SK-N-SH treated with all-trans-retinoic acid at 6 μM for 48 hours (cell line): ENCODE results near the gene SP140L.

Experiments
- ATAC-seq: fragments of 200-7000 bp; cut with Tn5 transposase; 3 replicates; pipeline ENCODE4 v1.9.1; 2020; ENCODE audit warnings: mild to moderate bottlenecking, moderate library complexity
- ARNTL ChIP-seq: fragments of 450-650 bp; formaldehyde crosslinking; IDR thresholded peaks from 2 replicates; pipeline ENCODE4 v1.5.0; 2020; ENCODE audit warnings: low read depth, mild to moderate bottlenecking, moderate library complexity, borderline replicate concordance
- BACH2 ChIP-seq: fragments of 250-450 bp; sonication (Bioruptor Pico); IDR thresholded peaks from 2 replicates; pipeline ENCODE4 v1.9.0; 2021; ENCODE audit warnings: mild to moderate bottlenecking, borderline replicate concordance
- ESRRG ChIP-seq: fragments of 250-450 bp; sonication (Bioruptor Pico); IDR thresholded peaks from 2 replicates; pipeline ENCODE4 v1.6.1; 2021; ENCODE audit warnings: mild to moderate bottlenecking
- GLIS3 ChIP-seq: fragments of 250-450 bp; sonication (Bioruptor Pico); IDR thresholded peaks from 2 replicates; pipeline ENCODE4 v1.5.0; 2020; ENCODE audit warnings: mild to moderate bottlenecking, moderate library complexity
- OSR1 ChIP-seq: fragments of 250-450 bp; sonication (Bioruptor Pico); IDR thresholded peaks from 2 replicates; pipeline ENCODE4 v1.8.0; 2022; ENCODE audit warnings: moderate library complexity, mild to moderate bottlenecking, inconsistent platforms
- PPARA ChIP-seq: fragments of 250-450 bp; sonication (Bioruptor Pico); IDR thresholded peaks from 2 replicates; pipeline ENCODE4 v1.5.0; 2020; ENCODE audit warnings: mild to moderate bottlenecking, borderline replicate concordance
- RARB ChIP-seq: fragments of 250-450 bp; sonication (Bioruptor Pico); IDR thresholded peaks from 2 replicates; pipeline ENCODE4 v1.8.0; 2021; ENCODE audit warnings: mild to moderate bottlenecking, moderate library complexity
- SNAI2 ChIP-seq: fragments of 250-450 bp; sonication (Bioruptor Pico); IDR thresholded peaks from 2 replicates; pipeline ENCODE4 v1.5.0; 2020; ENCODE audit warnings: mild to moderate bottlenecking, moderate library complexity
- TCF4 ChIP-seq: fragments of 250-450 bp; sonication (Bioruptor Pico); IDR thresholded peaks from 2 replicates; pipeline ENCODE4 v1.8.0; 2021; ENCODE audit warnings: mild to moderate bottlenecking, moderate library complexity, borderline replicate concordance
- TOX ChIP-seq: fragments of 250-450 bp; sonication (Bioruptor Pico); IDR thresholded peaks from 2 replicates; pipeline ENCODE4 v1.8.0; 2021; ENCODE audit warnings: mild to moderate bottlenecking, moderate library complexity, borderline replicate concordance
- ZC3H10 ChIP-seq: fragments of 250-450 bp; sonication (Bioruptor Pico); IDR thresholded peaks from 2 replicates; pipeline ENCODE4 v1.5.1; 2021; ENCODE audit warnings: mild to moderate bottlenecking, moderate library complexity
- ZFP3 ChIP-seq: fragments of 250-450 bp; sonication (Bioruptor Pico); IDR thresholded peaks from 2 replicates; pipeline ENCODE4 v1.5.0; 2020; ENCODE audit warnings: mild to moderate bottlenecking, moderate library complexity
- ZFP30 ChIP-seq: fragments of 450-650 bp; formaldehyde crosslinking; IDR thresholded peaks from 2 replicates; pipeline ENCODE4 v1.5.0; 2022; ENCODE audit warnings: mild to moderate bottlenecking, moderate library complexity
- ZNF565 ChIP-seq: fragments of 450-650 bp; formaldehyde crosslinking; conservative IDR thresholded peaks from 2 replicates; pipeline ENCODE4 v1.5.0; 2020; ENCODE audit warnings: low read depth, mild to moderate bottlenecking, moderate library complexity
- ZNF70 ChIP-seq: fragments of 450-650 bp; formaldehyde crosslinking; IDR thresholded peaks from 2 replicates; pipeline ENCODE4 v1.5.0; 2020; ENCODE audit warnings: mild to moderate bottlenecking, moderate library complexity
- ZNF8 ChIP-seq: fragments of 450-650 bp; formaldehyde crosslinking; IDR thresholded peaks from 2 replicates; pipeline ENCODE4 v1.5.0; 2020; ENCODE audit warnings: mild to moderate bottlenecking, moderate library complexity
- TF ChIP-seq, protein P1 (sequence below): fragments of 250-450 bp; sonication (Bioruptor Pico); IDR thresholded peaks from 2 replicates; pipeline ENCODE4 v1.8.0; 2021; ENCODE audit warnings: low read depth, mild to moderate bottlenecking, moderate library complexity, borderline replicate concordance
- TF ChIP-seq, protein P2 (sequence below): fragments of 250-450 bp; sonication (Bioruptor Pico); IDR thresholded peaks from 2 replicates; pipeline ENCODE4 v1.5.1; 2021; ENCODE audit warnings: mild to moderate bottlenecking, moderate library complexity
- TF ChIP-seq, protein P3 (sequence below): fragments of 250-450 bp; sonication (Bioruptor Pico); IDR thresholded peaks from 2 replicates; pipeline ENCODE4 v1.5.0; 2020; ENCODE audit warnings: mild to moderate bottlenecking, moderate library complexity
- TF ChIP-seq, protein P4 (sequence below): fragments of 250-450 bp; sonication (Bioruptor Pico); IDR thresholded peaks from 2 replicates; pipeline ENCODE4 v1.8.0; 2020; ENCODE audit warnings: mild to moderate bottlenecking, moderate library complexity, borderline replicate concordance
- TF ChIP-seq, protein P5 (sequence below): fragments of 250-450 bp; sonication (Bioruptor Pico); IDR thresholded peaks from 2 replicates; pipeline ENCODE4 v1.5.1; 2020; ENCODE audit warnings: low read depth, mild to moderate bottlenecking, moderate library complexity

SP140L gene

DNA sequence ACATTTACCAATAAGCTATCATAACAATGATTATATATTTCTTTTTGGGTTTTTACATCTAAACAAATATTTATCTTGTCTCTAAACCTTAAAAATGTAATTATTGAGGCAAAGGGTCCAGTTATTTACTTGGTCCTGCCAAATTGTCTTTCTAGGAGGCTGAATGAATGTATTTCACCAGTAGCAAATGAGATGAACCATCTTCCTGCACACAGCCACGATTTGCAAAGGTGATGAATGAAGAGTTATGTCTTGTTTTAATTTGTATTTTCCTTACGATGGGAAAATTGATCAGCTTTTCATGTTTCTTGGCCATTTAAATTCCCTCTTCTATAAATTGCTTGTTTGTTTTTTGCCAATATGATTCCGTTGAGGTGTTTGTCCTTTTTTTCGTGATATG lies 90.4 kb downstream of the SP140L start:
- TF ChIP-seq ESRRG (no peak), ARNTL (no peak), PPARA (CRISPR knock-in tag) (no peak)
- TF ChIP-seq, protein P1, sequence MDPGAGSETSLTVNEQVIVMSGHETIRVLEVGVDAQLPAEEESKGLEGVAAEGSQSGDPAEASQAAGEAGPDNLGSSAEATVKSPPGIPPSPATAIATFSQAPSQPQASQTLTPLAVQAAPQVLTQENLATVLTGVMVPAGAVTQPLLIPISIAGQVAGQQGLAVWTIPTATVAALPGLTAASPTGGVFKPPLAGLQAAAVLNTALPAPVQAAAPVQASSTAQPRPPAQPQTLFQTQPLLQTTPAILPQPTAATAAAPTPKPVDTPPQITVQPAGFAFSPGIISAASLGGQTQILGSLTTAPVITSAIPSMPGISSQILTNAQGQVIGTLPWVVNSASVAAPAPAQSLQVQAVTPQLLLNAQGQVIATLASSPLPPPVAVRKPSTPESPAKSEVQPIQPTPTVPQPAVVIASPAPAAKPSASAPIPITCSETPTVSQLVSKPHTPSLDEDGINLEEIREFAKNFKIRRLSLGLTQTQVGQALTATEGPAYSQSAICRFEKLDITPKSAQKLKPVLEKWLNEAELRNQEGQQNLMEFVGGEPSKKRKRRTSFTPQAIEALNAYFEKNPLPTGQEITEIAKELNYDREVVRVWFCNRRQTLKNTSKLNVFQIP, result no peak
- TF ChIP-seq, protein P2, sequence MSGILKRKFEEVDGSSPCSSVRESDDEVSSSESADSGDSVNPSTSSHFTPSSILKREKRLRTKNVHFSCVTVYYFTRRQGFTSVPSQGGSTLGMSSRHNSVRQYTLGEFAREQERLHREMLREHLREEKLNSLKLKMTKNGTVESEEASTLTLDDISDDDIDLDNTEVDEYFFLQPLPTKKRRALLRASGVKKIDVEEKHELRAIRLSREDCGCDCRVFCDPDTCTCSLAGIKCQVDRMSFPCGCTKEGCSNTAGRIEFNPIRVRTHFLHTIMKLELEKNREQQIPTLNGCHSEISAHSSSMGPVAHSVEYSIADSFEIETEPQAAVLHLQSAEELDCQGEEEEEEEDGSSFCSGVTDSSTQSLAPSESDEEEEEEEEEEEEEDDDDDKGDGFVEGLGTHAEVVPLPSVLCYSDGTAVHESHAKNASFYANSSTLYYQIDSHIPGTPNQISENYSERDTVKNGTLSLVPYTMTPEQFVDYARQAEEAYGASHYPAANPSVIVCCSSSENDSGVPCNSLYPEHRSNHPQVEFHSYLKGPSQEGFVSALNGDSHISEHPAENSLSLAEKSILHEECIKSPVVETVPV, result no peak
- TF ChIP-seq, all 23 proteins: peak for 0
- ATAC-seq, result no peak

DNA sequence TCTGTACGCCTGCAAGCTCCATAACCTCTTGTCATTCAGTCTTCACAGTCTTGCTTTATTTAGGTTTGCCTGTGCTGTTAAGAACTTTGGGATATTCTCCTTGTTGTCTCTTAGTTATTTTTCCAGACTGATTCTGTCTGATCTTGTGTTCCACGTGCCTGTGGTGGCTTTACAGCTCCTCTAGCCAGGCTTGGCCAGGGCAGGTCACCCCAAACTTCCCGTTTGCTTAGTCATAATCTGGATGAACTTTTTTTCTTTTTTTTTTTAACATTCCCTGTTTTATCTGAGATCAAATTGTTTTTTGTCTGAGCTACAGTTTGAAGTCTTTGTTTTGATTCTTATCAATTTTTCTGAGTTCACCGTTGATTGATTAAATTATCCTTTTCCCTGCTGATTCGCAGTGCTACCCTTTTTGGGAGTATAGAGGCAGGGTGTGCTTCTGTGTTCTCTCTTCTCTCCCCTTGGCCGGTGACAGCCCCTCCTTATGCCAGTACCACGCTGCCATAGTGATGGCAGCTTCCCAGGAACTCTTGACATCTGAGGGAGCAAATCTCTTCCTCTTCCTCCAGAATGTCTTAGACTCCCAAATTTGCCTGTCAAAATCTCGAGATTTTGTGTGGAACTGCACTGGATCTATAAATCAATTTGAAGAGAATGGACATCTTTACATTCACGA lies 91.5 kb downstream of the SP140L start:
- ATAC-seq, result peak; percentile 47
- TF ChIP-seq SNAI2 (CRISPR knock-in tag), result no peak
- no peak for TF ChIP-seq GLIS3 (CRISPR knock-in tag)
- no peak for TF ChIP-seq PPARA (CRISPR knock-in tag)
- no peak for TF ChIP-seq ZNF70
- no peak for TF ChIP-seq ESRRG
- TF ChIP-seq, protein P3, sequence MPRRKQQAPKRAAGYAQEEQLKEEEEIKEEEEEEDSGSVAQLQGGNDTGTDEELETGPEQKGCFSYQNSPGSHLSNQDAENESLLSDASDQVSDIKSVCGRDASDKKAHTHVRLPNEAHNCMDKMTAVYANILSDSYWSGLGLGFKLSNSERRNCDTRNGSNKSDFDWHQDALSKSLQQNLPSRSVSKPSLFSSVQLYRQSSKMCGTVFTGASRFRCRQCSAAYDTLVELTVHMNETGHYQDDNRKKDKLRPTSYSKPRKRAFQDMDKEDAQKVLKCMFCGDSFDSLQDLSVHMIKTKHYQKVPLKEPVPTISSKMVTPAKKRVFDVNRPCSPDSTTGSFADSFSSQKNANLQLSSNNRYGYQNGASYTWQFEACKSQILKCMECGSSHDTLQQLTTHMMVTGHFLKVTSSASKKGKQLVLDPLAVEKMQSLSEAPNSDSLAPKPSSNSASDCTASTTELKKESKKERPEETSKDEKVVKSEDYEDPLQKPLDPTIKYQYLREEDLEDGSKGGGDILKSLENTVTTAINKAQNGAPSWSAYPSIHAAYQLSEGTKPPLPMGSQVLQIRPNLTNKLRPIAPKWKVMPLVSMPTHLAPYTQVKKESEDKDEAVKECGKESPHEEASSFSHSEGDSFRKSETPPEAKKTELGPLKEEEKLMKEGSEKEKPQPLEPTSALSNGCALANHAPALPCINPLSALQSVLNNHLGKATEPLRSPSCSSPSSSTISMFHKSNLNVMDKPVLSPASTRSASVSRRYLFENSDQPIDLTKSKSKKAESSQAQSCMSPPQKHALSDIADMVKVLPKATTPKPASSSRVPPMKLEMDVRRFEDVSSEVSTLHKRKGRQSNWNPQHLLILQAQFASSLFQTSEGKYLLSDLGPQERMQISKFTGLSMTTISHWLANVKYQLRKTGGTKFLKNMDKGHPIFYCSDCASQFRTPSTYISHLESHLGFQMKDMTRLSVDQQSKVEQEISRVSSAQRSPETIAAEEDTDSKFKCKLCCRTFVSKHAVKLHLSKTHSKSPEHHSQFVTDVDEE (CRISPR knock-in tag), result no peak
- no peak for TF ChIP-seq ZC3H10
- TF ChIP-seq, protein P2, result no peak
- no peak for TF ChIP-seq ZNF565 (CRISPR knock-in tag)

DNA sequence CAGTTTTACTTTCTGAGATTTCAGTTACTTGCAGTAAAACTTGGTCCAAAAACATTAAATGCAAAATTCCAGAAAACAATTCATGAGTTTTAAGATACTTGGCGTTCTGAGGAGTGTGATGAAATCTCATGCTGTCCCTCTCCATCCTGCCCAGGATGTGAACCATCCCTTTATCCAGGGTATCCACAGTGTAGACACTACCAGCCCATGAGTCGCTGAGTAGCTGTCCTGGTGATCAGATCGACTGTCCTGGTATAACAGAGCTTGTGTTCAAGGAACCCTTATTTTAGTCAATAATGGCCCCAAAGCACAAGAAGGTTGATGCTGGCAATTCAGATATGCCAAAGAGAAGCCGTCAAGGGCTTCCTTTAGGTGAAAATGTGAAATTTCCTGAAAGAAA lies 92.2 kb downstream of the SP140L start:
- TF ChIP-seq ZNF70 (no peak), ZNF8 (no peak)
- TF ChIP-seq, all 23 proteins: peak for 0
- 0 out of 3 replicates have a peak, but pooled peaks have one; percentile 14 for ATAC-seq

DNA sequence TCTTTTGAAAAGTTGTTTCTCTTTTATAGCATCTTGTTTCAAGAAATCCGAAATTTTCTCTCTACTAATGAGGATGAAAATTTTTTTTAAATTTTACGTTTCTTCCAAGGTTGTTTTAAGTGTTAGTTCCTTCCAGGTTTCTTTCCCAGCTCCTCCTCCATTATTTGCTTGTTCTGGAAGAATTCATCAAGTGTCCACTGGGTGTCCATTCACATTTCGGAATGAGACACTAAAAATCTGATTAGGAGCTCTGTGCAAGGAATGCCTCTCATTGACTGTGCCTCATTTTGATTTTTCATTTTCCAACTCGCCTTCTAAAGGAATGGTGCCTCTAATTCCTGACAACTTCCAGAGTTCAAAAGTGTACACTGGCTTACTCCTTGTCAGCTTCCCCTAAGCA lies 95.2 kb downstream of the SP140L start:
- ATAC-seq, result no peak
- TF ChIP-seq GLIS3 (CRISPR knock-in tag) (no peak), BACH2 (CRISPR knock-in tag) (no peak), SNAI2 (CRISPR knock-in tag) (no peak), RARB (CRISPR knock-in tag) (no peak), ZFP30 (CRISPR knock-in tag) (no peak), ZFP3 (CRISPR knock-in tag) (no peak)

DNA sequence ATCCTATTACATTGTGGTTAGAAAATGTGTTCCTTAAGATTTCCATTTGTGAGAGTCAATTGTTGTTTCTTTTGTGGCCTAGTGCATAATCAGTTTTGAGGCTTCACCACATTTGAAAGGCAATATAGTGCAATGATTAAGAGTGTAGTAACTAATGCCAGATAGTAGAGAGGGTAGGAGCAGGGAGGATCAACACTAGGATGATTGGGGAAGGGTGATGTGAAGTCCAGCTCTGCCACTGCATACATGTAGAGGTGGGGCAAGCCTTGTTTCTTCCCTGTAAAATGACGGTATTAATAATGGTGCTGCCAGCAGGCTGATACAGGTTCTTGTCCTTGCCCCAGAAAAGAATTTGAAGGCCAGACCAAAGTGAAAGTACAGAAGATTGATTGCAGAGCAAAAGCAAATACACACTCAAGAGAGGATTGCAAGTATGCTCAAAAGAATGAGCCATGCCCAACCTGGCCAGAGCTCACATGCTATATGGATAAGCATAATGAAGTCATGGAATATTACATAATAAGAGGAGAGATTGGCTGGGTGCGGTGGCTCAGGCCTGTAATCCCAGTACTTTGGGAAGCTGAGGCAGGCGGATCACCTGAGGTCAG lies 97.0 kb downstream of the SP140L start:
- no peak; the same call in 1 of the 3 replicates for ATAC-seq
- TF ChIP-seq ARNTL (no peak), BACH2 (CRISPR knock-in tag) (no peak), TOX (CRISPR knock-in tag) (no peak), ZFP30 (CRISPR knock-in tag) (no peak), OSR1 (CRISPR knock-in tag) (no peak), GLIS3 (CRISPR knock-in tag) (no peak), SNAI2 (CRISPR knock-in tag) (no peak), TCF4 (CRISPR knock-in tag) (no peak)
- TF ChIP-seq, protein P4, sequence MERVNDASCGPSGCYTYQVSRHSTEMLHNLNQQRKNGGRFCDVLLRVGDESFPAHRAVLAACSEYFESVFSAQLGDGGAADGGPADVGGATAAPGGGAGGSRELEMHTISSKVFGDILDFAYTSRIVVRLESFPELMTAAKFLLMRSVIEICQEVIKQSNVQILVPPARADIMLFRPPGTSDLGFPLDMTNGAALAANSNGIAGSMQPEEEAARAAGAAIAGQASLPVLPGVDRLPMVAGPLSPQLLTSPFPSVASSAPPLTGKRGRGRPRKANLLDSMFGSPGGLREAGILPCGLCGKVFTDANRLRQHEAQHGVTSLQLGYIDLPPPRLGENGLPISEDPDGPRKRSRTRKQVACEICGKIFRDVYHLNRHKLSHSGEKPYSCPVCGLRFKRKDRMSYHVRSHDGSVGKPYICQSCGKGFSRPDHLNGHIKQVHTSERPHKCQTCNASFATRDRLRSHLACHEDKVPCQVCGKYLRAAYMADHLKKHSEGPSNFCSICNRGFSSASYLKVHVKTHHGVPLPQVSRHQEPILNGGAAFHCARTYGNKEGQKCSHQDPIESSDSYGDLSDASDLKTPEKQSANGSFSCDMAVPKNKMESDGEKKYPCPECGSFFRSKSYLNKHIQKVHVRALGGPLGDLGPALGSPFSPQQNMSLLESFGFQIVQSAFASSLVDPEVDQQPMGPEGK, result no peak
- TF ChIP-seq, protein P5, sequence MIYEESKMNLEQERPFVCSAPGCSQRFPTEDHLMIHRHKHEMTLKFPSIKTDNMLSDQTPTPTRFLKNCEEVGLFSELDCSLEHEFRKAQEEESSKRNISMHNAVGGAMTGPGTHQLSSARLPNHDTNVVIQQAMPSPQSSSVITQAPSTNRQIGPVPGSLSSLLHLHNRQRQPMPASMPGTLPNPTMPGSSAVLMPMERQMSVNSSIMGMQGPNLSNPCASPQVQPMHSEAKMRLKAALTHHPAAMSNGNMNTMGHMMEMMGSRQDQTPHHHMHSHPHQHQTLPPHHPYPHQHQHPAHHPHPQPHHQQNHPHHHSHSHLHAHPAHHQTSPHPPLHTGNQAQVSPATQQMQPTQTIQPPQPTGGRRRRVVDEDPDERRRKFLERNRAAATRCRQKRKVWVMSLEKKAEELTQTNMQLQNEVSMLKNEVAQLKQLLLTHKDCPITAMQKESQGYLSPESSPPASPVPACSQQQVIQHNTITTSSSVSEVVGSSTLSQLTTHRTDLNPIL (CRISPR knock-in tag), result no peak
- TF ChIP-seq, protein P1, result no peak
